Type B pancreatic cell (in vitro differentiated cells): Measurements from ENCODE around the gene DNMT3A. TPM values are rescaled to one million over a fixed set of nuclear protein-coding genes. Genes with fewer than 3 reads are reported as not detected.
A peak's percentile ranks its signal among the peaks of the same experiment; 100 is the strongest.

Experiments used
- DNase-seq: peaks from one replicate; pipeline ENCODE4 v3.0.0; 2021; ENCODE audit warnings: mixed read lengths; ENCODE audit not compliant: unreplicated experiment; ENCODE audit errors: extremely low spot score
- H3K27ac Mint-ChIP-seq: 2 replicates; pipeline ENCODE4 v1.8.0; 2021; ENCODE audit warnings: mild to moderate bottlenecking, mixed read lengths
- H3K27me3 Mint-ChIP-seq: 2 replicates; pipeline ENCODE4 v1.8.0; 2021; ENCODE audit warnings: mixed read lengths
- H3K36me3 Mint-ChIP-seq: 2 replicates; pipeline ENCODE4 v1.8.0; 2021; ENCODE audit warnings: mixed read lengths
- H3K4me1 Mint-ChIP-seq: one replicate; pipeline ENCODE4 v1.8.0; 2021; ENCODE audit warnings: mixed read lengths; ENCODE audit not compliant: unreplicated experiment
- H3K4me3 Mint-ChIP-seq: 2 replicates; pipeline ENCODE4 v1.8.0; 2021; ENCODE audit warnings: mild to moderate bottlenecking, mixed read lengths
- H3K9me3 Mint-ChIP-seq: 2 replicates; pipeline ENCODE4 v1.8.0; 2021; ENCODE audit warnings: mixed read lengths
- CTCF ChIP-seq: fragments of 200-600 bp; sonication (generic); conservative IDR thresholded peaks from 2 replicates; pipeline ENCODE4 v1.5.0; 2021; ENCODE audit warnings: antibody characterized with exemption, mild to moderate bottlenecking
- total RNA-seq: library from RNA; stranded (reverse); gene quantifications from 2 replicates; pipeline ENCODE4 v1.2.1, GENCODE V29; 2021; ENCODE audit warnings: low replicate concordance

Gene DNMT3A
- total RNA-seq, 1 donor from 2014 or later = 139 TPM

DNA sequence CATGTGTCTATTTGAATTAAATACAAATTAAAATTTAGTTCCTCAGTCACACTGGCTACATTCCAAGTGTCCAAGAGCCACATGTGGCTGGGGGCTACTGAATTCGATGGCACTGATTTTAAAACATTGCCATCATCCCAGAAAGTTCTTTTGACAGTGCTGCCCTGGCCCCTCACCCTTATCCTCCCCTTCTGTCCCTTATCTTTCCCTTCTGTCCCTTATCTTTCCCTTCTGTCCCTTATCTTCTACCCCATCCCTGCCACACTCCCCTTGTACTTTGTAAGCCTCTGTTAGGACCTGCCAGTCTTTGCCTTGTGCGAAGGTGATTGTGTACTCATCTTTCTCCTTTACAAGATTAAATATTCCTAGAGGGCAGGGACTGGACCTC lies 85.2 kb downstream of the DNMT3A start:
- Mint-ChIP-seq H3K4me3 (peak overlapping the region; percentile 2), H3K27ac (peak overlapping the region; percentile 58), H3K4me1 (peaks cover 51% of the 10 kb centered on the region), H3K9me3 (no peaks in the 10 kb centered on the region), H3K36me3 (peaks cover 36% of the 10 kb centered on the region), H3K27me3 (no peaks in the 10 kb centered on the region)
- TF ChIP-seq CTCF = no peak
- DNase-seq = no peak

GRCh38 chr2:25255745-25256487 lies 85.8 kb downstream of the DNMT3A start:
- Mint-ChIP-seq H3K27me3 (no peaks in the 10 kb centered on the region), H3K36me3 (peaks cover 36% of the 10 kb centered on the region), H3K4me3 (peak overlapping the region; percentile 2), H3K4me1 (peaks cover 51% of the 10 kb centered on the region), H3K9me3 (no peaks in the 10 kb centered on the region), H3K27ac (peak overlapping the region; percentile 35)
- no peak for TF ChIP-seq CTCF
- no peak for DNase-seq

- Mint-ChIP-seq H3K36me3 (peaks cover 31% of the 10 kb centered on the region), H3K4me1 (peaks cover 53% of the 10 kb centered on the region), H3K27me3 (no peaks in the 10 kb centered on the region), H3K9me3 (no peaks in the 10 kb centered on the region), H3K4me3 (peak overlapping the region; percentile 73), H3K27ac (peak overlapping the region; percentile 33)
- DNase-seq = no peak
- no peak for TF ChIP-seq CTCF
These were observed 86.8 kb downstream of the DNMT3A start for GRCh38 chr2:25254961-25255360.

GRCh38 chr2:25253153-25253626 lies 88.5 kb downstream of the DNMT3A start:
- Mint-ChIP-seq H3K4me1 (peaks cover 50% of the 10 kb centered on the region), H3K27me3 (no peaks in the 10 kb centered on the region)

DNA sequence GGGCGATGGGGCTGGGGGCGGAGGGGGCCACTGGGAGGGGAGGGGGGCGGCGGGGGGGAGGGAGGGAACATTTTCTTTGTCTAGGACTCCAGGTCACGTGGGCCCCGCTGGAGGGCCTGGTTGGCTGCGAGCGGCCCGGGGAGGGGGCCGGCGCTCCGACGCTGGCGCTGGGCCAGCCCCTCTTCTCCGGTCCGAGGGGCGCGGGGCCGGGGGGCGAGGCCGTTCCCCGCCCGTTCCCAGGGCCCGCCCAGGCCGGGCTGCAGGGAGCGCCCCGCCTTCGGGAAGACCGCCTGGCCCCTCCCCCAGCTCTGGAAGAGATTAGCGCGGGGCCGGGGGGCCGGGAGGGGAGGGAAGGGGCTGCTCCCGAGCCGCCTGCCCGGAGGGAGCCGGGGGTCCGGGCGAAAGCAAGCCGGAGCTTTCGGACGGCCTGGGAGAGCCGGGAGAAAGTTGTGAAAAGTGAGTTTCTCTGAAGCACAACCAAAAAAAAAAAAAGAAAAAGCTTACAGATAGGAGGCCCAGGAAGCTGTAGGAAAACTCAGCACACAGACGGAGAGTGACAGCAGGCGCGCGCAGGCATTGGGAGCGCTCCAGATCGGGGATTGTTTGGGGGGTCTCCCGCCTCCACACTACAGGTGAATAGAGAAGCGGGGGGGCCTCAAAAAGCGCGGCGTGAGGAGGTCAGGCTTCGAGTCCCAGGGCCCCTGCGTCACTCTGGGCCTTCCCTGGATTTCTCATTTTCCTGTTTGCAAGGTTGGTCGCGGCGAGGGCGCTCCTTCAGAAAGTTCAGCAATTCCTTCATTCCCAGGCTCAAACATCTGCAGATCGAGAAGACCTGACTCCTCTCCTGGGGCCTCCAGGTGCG lies 89.2 kb downstream of the DNMT3A start:
- Mint-ChIP-seq H3K4me3 (peak overlapping the region; percentile 91), H3K27me3 (no peaks in the 10 kb centered on the region), H3K4me1 (peaks cover 49% of the 10 kb centered on the region), H3K36me3 (peaks cover 41% of the 10 kb centered on the region), H3K9me3 (no peaks in the 10 kb centered on the region), H3K27ac (peak overlapping the region; percentile 81)
- no peak for TF ChIP-seq CTCF
- DNase-seq = peak; percentile 94

More at GRCh38 chr2:25253153-25253626, 88.5 kb downstream of the DNMT3A start:
- no peak for DNase-seq
- peak overlapping the region; percentile 86 for H3K4me3 Mint-ChIP-seq
- peak overlapping the region; percentile 81 for H3K27ac Mint-ChIP-seq
- H3K36me3 Mint-ChIP-seq = peaks cover 41% of the 10 kb centered on the region
- no peaks in the 10 kb centered on the region for H3K9me3 Mint-ChIP-seq
- TF ChIP-seq CTCF = no peak
